ENCODE measurements around the gene KHDC4. TPM values are rescaled to one million over a fixed set of nuclear protein-coding genes. Genes with fewer than 3 reads are reported as not detected.
A peak's percentile ranks its signal among the peaks of the same experiment; 100 is the strongest.

Gene KHDC4
- total and polyA plus RNA-seq, 7 experiments from 2014 or later = 8.1 to 117 (median 64.9) TPM

GRCh38 chr1:155976062-155976912 lies 42.1 kb upstream of the KHDC4 start:
- ChIA-PET CTCF (interaction anchor here (0.5 to 5.4 kb wide), 8 partner anchors 8 to 924 kb away, joined by 3 to 39 read pairs (median 6); partner anchors contain the start of gene KHDC4), POLR2A (interaction anchor here (0.7 to 10.1 kb wide), 18 partner anchors 4 to 1817 kb away, joined by 3 to 144 read pairs (median 6); partner anchors contain the start of genes ARHGEF2, KHDC4, RXFP4 and SSR2)
- Histone ChIP-seq H3K4me3 (ENCODE audit: low read length) (peak overlapping the region; percentile 74), H3K9me3 (ENCODE audit: control insufficient read depth in 2 of 3, low read length in 3 of 3) (no peaks in the 10 kb centered on the region), H3K4me1 (ENCODE audit: control insufficient read depth in 2 of 2, insufficient read depth in 2 of 2, low read length in 2 of 2) (peaks cover 57 to 65% of the 10 kb centered on the region in 2 donors), H3K27me3 (ENCODE audit: control insufficient read depth in 2 of 2, insufficient read depth in 2 of 2, low read length in 2 of 2) (no peaks in the 10 kb centered on the region), H3K27ac (ENCODE audit: low read depth, low read length) (peak overlapping the region; percentile 90), H3K36me3 (ENCODE audit: control insufficient read depth in 2 of 3, insufficient read depth in 3 of 3, low read length in 3 of 3) (peaks cover 0 to 28% (median 0%) of the 10 kb centered on the region in 3 experiments)
- Mint-ChIP-seq H3K36me3 (peaks cover 0 to 34% (median 14%) of the 10 kb centered on the region in 5 donors), H3K9me3 (peaks cover 0 to 4% (median 0%) of the 10 kb centered on the region in 11 donors), H3K27ac (peak overlapping the region; percentile 77 to 98 (median 95)), H3K4me1 (peaks cover 61 to 79% (median 69%) of the 10 kb centered on the region in 7 donors), H3K27me3 (no peaks in the 10 kb centered on the region), H3K4me3 (peak overlapping the region; percentile 89 to 98 (median 94))
- intact Hi-C loops (cut with micrococcal nuclease) = loop anchor here (1.0 to 5.0 kb wide), 6 partner anchors 9 to 289 kb away; partner anchors contain the start of genes DAP3 (in 1 of the 2), KHDC4 (in 1 of the 2), SSR2 (in 1 of the 2) and SYT11 (in 1 of the 2)
- peak in 8 of 9 donors; percentile 61 to 79 (median 72) for DNase-seq
- ATAC-seq = peak; percentile 29

- Mint-ChIP-seq H3K27ac (peak overlapping the region; percentile 77 to 98 (median 95)), H3K4me3 (peak overlapping the region; percentile 89 to 98 (median 94)), H3K4me1 (peaks cover 61 to 79% (median 69%) of the 10 kb centered on the region in 7 donors), H3K36me3 (peaks cover 0 to 34% (median 17%) of the 10 kb centered on the region in 5 donors), H3K27me3 (no peaks in the 10 kb centered on the region), H3K9me3 (peaks cover 0 to 4% (median 0%) of the 10 kb centered on the region in 11 donors)
- peaks cover 0 to 28% (median 0%) of the 10 kb centered on the region in 3 experiments for H3K36me3 ChIP-seq (ENCODE audit: control insufficient read depth in 2 of 3, insufficient read depth in 3 of 3, low read length in 3 of 3)
- ChIA-PET POLR2A (interaction anchor here (0.6 to 10.1 kb wide), 12 partner anchors 4 to 65 kb away, joined by 3 to 144 read pairs (median 12); partner anchors contain the start of genes ARHGEF2, KHDC4 and RXFP4), CTCF (interaction anchor here (0.7 to 3.0 kb wide), 3 partner anchors 13 to 923 kb away, joined by 3 to 21 read pairs (median 11); no protein-coding TSS in a partner anchor)
- H3K4me3 ChIP-seq (ENCODE audit: low read length) = peak overlapping the region; percentile 74
- ATAC-seq (no peak), DNase-seq (peak in 1 of 9 donors; percentile 13)
- H3K9me3 ChIP-seq (ENCODE audit: control insufficient read depth in 2 of 3, low read length in 3 of 3) = no peaks in the 10 kb centered on the region
- peak overlapping the region; percentile 90 for H3K27ac ChIP-seq (ENCODE audit: low read depth, low read length)
- peaks cover 57 to 64% of the 10 kb centered on the region in 2 donors for H3K4me1 ChIP-seq (ENCODE audit: control insufficient read depth in 2 of 2, insufficient read depth in 2 of 2, low read length in 2 of 2)
- intact Hi-C loops (cut with micrococcal nuclease) = loop anchor here (1.0 to 5.0 kb wide), 7 partner anchors 8 to 288 kb away; partner anchors contain the start of genes DAP3 (in 1 of the 2), KHDC4 (in 1 of the 2), SSR2 (in 1 of the 2) and SYT11 (in 1 of the 2)
- no peaks in the 10 kb centered on the region for H3K27me3 ChIP-seq (ENCODE audit: control insufficient read depth in 2 of 2, insufficient read depth in 2 of 2, low read length in 2 of 2)
These were observed 41.3 kb upstream of the KHDC4 start for GRCh38 chr1:155975375-155976061.

GRCh38 chr1:155974208-155975115 lies 40.2 kb upstream of the KHDC4 start:
- H3K27ac Mint-ChIP-seq = peak overlapping the region; percentile 83 to 98 (median 95)
- peaks cover 0 to 36% (median 0%) of the 10 kb centered on the region in 3 experiments for H3K36me3 ChIP-seq (ENCODE audit: control insufficient read depth in 2 of 3, insufficient read depth in 3 of 3, low read length in 3 of 3)
- H3K4me3 ChIP-seq (ENCODE audit: low read length) = peak overlapping the region; percentile 74
- H3K27me3 Mint-ChIP-seq = no peaks in the 10 kb centered on the region
- peaks cover 57 to 62% of the 10 kb centered on the region in 2 donors for H3K4me1 ChIP-seq (ENCODE audit: control insufficient read depth in 2 of 2, insufficient read depth in 2 of 2, low read length in 2 of 2)
- CTCF ChIA-PET = interaction anchor here (0.7 to 3.0 kb wide), 3 partner anchors 14 to 26 kb away, joined by 3 to 21 read pairs (median 3); no protein-coding TSS in a partner anchor
- ATAC-seq = no peak
- peaks cover 0 to 35% (median 22%) of the 10 kb centered on the region in 5 donors for H3K36me3 Mint-ChIP-seq
- intact Hi-C loops (cut with micrococcal nuclease) = loop anchor here (2.0 to 5.0 kb wide), 2 partner anchors 14 to 287 kb away; partner anchors contain the start of genes DAP3 (in 1 of the 2) and YY1AP1 (in 1 of the 2)
- POLR2A ChIA-PET = interaction anchor here (0.6 to 9.5 kb wide), 12 partner anchors 6 to 41 kb away, joined by 3 to 144 read pairs (median 6); partner anchors contain the start of genes ARHGEF2, KHDC4 and RXFP4
- peaks cover 61 to 79% (median 69%) of the 10 kb centered on the region in 7 donors for H3K4me1 Mint-ChIP-seq
- no peak for DNase-seq
- H3K9me3 Mint-ChIP-seq = peaks cover 0 to 5% (median 0%) of the 10 kb centered on the region in 11 donors
- no peaks in the 10 kb centered on the region for H3K9me3 ChIP-seq (ENCODE audit: control insufficient read depth in 2 of 3, low read length in 3 of 3)
- H3K27ac ChIP-seq (ENCODE audit: low read depth, low read length) = peak overlapping the region; percentile 90
- no peaks in the 10 kb centered on the region for H3K27me3 ChIP-seq (ENCODE audit: control insufficient read depth in 2 of 2, insufficient read depth in 2 of 2, low read length in 2 of 2)
- H3K4me3 Mint-ChIP-seq = peak overlapping the region; percentile 89 to 98 (median 94)

- Mint-ChIP-seq H3K9me3 (peaks cover 0 to 5% (median 0%) of the 10 kb centered on the region in 11 donors), H3K36me3 (peaks cover 0 to 40% (median 26%) of the 10 kb centered on the region in 5 donors), H3K4me3 (peak overlapping the region; percentile 33 to 98 (median 94)), H3K27me3 (no peaks in the 10 kb centered on the region), H3K27ac (peak overlapping the region; percentile 69 to 97 (median 95)), H3K4me1 (peaks cover 68 to 82% (median 73%) of the 10 kb centered on the region in 7 donors)
- H3K4me1 ChIP-seq (ENCODE audit: control insufficient read depth in 2 of 2, insufficient read depth in 2 of 2, low read length in 2 of 2) = peaks cover 62 to 65% of the 10 kb centered on the region in 2 donors
- ChIA-PET CTCF (interaction anchor here (0.7 to 0.9 kb wide), 2 partner anchors 15 to 25 kb away, joined by 3 read pairs; no protein-coding TSS in a partner anchor), POLR2A (interaction anchor here (0.7 to 9.5 kb wide), 4 partner anchors 6 to 39 kb away, joined by 3 to 144 read pairs (median 35); partner anchors contain the start of genes ARHGEF2 and KHDC4)
- no peaks in the 10 kb centered on the region for H3K9me3 ChIP-seq (ENCODE audit: control insufficient read depth in 2 of 3, low read length in 3 of 3)
- intact Hi-C loops (cut with micrococcal nuclease) = loop anchor here in 1 of 2 donors (2.0 kb wide), 1 partner anchor 15 kb away; no protein-coding TSS in a partner anchor
- peaks cover 0 to 43% (median 0%) of the 10 kb centered on the region in 3 experiments for H3K36me3 ChIP-seq (ENCODE audit: control insufficient read depth in 2 of 3, insufficient read depth in 3 of 3, low read length in 3 of 3)
- DNase-seq (no peak), ATAC-seq (no peak)
- H3K4me3 ChIP-seq (ENCODE audit: low read length) = no peak overlapping the region
- H3K27me3 ChIP-seq (ENCODE audit: control insufficient read depth in 2 of 2, insufficient read depth in 2 of 2, low read length in 2 of 2) = no peaks in the 10 kb centered on the region
- peak overlapping the region; percentile 90 for H3K27ac ChIP-seq (ENCODE audit: low read depth, low read length)
These were observed 39.5 kb upstream of the KHDC4 start for GRCh38 chr1:155973723-155974122.

Data from naive thymus-derived CD4-positive, alpha-beta T cell (primary cell).